Mucosa of descending colon (tissue), 3 donors: ENCODE measurements around the gene ERO1A. TPM values are rescaled to one million over a fixed set of nuclear protein-coding genes. Genes with fewer than 3 reads are reported as not detected.

Experiments used
- ATAC-seq: fragments of 200-7000 bp; cut with Tn5 transposase; one replicate; pipeline ENCODE4 v1.9.1; 2020; ENCODE audit warnings: mild to moderate bottlenecking, moderate library complexity
- DNase-seq, 3 donors: peaks; one replicate each; pipeline ENCODE4 v3.0.0-alpha.2; 2020
- H3K36me3 ChIP-seq: fragments of 200-600 bp; one replicate; pipeline ENCODE4 v1.8.0; 2021; ENCODE audit warnings: low read depth, mild to moderate bottlenecking
- H3K4me1 ChIP-seq: fragments of 200-600 bp; one replicate; pipeline ENCODE4 v1.8.0; 2021; ENCODE audit warnings: low read depth, mild to moderate bottlenecking
- H3K4me3 ChIP-seq: fragments of 200-600 bp; one replicate; pipeline ENCODE4 v1.8.0; 2021; ENCODE audit warnings: mild to moderate bottlenecking
- H3K9me3 ChIP-seq: fragments of 200-600 bp; one replicate; pipeline ENCODE4 v1.8.0; 2021; ENCODE audit warnings: mild to moderate bottlenecking
- intact Hi-C, 2 donors: fragments of 100-400 bp; cut with DNase I in 1 of 2; cut with micrococcal nuclease in 1 of 2; formaldehyde crosslinking; loops; one replicate each; pipeline versions ENCODE4 v1.11.0 to v1.11.1; 2022; cut with DNase I, micrococcal nuclease
- total RNA-seq, 3 donors: library from RNA; stranded (reverse); fragmentation: NEBNext Ultra II Directional in 2 of 3; extraction: Animal tissue kit (Norgen Biotek cat#: 25700) in 2 of 3; gene quantifications; one replicate each; pipeline versions ENCODE4 v1.2.1 to v1.2.4, GENCODE V29; 2021 to 2023
- TF ChIP-seq, protein P1 (sequence below): fragments of 200-600 bp; IDR thresholded peaks from one replicate; pipeline ENCODE4 v1.8.0; 2022; ENCODE audit warnings: antibody characterized with exemption, mild to moderate bottlenecking
- donor health status: DM: no; HTN: no; CAD: no; lungs with moderate emphysema.
- donor health status: DM: no; HTN: no; CAD: no.
- donor health status: DM: no; HTN: yes; CAD: no.

ERO1A gene
- total RNA-seq, 3 donors from 2014 or later = 45.1 to 67.5 (median 55.4) TPM

DNA sequence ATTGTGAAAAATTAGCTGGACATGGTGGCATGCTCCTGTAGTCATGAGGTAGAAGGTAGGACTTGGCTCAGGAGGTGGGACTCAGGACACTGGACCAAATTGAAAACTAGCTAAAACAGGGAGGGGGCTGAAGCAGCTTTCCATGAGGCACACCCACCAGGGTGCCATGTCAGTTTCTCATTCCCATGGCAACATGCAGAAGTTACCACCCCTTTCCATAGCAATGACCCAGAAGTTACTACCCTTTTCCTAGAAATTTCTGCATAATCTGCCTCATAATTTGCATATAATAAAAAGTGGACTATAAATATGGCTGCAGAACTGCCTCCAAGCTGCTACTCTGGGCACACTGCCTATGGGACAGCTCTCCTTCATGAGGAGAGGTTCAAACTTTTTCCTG, 38.5 kb downstream of the ERO1A start:
- TF ChIP-seq, protein P1, sequence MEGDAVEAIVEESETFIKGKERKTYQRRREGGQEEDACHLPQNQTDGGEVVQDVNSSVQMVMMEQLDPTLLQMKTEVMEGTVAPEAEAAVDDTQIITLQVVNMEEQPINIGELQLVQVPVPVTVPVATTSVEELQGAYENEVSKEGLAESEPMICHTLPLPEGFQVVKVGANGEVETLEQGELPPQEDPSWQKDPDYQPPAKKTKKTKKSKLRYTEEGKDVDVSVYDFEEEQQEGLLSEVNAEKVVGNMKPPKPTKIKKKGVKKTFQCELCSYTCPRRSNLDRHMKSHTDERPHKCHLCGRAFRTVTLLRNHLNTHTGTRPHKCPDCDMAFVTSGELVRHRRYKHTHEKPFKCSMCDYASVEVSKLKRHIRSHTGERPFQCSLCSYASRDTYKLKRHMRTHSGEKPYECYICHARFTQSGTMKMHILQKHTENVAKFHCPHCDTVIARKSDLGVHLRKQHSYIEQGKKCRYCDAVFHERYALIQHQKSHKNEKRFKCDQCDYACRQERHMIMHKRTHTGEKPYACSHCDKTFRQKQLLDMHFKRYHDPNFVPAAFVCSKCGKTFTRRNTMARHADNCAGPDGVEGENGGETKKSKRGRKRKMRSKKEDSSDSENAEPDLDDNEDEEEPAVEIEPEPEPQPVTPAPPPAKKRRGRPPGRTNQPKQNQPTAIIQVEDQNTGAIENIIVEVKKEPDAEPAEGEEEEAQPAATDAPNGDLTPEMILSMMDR = no peak
- H3K9me3 ChIP-seq = no peaks in the 10 kb centered on the region
- H3K4me1 ChIP-seq = no peaks in the 10 kb centered on the region
- DNase-seq = no peak
- H3K36me3 ChIP-seq = no peaks in the 10 kb centered on the region
- intact Hi-C loops = no loop called here
- no peak for ATAC-seq
- H3K4me3 ChIP-seq = no peak overlapping the region

DNA sequence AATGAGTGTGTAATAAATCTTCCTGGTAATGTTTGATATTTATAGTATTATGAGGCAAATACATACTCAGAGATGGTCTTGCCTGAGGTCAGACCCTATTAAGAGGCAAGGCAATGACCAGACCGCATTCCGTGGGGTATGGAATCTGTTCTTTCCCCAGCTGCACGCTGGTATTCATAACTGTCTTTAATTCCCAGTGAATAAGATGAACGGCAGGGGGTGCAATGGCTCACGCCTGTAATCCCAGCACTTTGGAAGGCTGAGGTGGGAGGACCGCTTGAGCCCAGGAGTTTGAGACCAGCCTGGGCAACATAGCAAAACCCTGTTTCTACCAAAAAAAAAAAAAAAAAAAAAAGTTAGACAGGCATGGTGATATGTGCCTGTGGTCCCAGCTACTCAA, 44.6 kb downstream of the ERO1A start:
- peak in 1 of 3 donors; percentile 27 for DNase-seq
- no peaks in the 10 kb centered on the region for H3K9me3 ChIP-seq
- no peaks in the 10 kb centered on the region for H3K36me3 ChIP-seq
- ATAC-seq = no peak
- H3K4me3 ChIP-seq = no peak overlapping the region
- TF ChIP-seq, protein P1 = no peak
- intact Hi-C loops = no loop called here
- H3K4me1 ChIP-seq = no peaks in the 10 kb centered on the region

DNA sequence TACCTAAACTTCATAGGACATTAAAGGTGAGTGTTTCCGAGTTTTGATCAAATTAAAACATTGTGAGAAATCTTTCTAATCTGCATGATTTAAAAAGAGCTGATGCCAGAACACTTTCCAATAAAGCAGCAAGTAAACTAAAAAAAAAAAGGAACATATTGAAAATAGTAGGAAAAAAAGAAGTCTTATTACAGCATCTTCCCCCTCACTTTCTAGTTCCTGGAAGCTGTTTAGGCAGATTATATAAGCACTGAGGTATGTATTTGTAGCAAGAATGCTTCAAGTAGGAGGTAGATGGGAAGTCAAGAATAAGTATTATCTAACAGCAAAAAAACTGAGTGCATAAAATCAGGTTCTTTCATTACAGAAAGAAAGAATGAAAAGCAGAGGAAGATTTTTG, 45.8 kb downstream of the ERO1A start:
- DNase-seq = no peak

DNA sequence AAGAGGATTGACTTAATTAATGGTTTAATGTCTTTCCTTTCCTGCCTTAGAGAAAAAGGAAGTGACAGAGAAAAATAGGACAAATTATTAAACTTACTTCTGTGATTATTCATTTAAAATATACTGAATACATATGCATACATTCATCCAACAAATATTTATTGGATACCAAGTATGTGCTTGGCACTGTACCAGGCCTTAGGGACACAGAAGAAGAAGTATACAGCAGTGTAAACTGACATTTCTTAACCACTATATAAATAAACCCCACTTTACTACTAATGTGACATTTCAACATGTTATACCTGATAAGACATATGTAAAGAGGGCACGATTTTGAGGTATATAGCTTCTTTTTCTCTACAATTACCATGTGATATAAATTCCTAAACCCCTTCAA, 53.6 kb downstream of the ERO1A start:
- H3K36me3 ChIP-seq = no peaks in the 10 kb centered on the region
- ATAC-seq (no peak), DNase-seq (no peak)
- H3K4me1 ChIP-seq = no peaks in the 10 kb centered on the region
- TF ChIP-seq, protein P1 = no peak
- H3K9me3 ChIP-seq = no peaks in the 10 kb centered on the region
- no peak overlapping the region for H3K4me3 ChIP-seq
- intact Hi-C loops = no loop called here

More for the DNA sequence above, 45.8 kb downstream of the ERO1A start:
- no peaks in the 10 kb centered on the region for H3K4me1 ChIP-seq
- no peak overlapping the region for H3K4me3 ChIP-seq
- intact Hi-C loops = no loop called here
- TF ChIP-seq, protein P1 = no peak
- no peaks in the 10 kb centered on the region for H3K9me3 ChIP-seq
- H3K36me3 ChIP-seq = no peaks in the 10 kb centered on the region
- no peak for ATAC-seq

DNA sequence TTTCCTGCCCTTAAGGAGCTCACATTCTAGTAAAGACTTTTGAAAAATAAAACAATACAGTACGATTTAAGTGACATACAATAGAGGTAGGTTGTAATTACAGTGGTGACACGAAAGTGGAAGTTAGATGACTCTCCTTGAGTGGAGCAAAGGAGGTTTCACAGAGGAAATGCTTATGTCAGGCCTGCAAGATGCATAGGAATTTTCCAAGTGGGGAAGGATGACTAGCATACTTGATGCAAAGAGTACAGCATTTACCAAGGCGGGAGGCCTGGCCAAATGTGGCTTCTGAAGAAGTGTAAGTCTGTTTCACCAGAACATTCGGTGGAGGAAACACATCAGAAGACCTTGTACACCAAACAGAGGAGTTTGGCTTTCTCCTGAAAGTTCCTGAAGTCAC, 55.2 kb downstream of the ERO1A start:
- Histone ChIP-seq H3K4me1 (no peaks in the 10 kb centered on the region), H3K4me3 (no peak overlapping the region), H3K36me3 (no peaks in the 10 kb centered on the region), H3K9me3 (no peaks in the 10 kb centered on the region)
- intact Hi-C loops = no loop called here
- ATAC-seq (no peak), DNase-seq (no peak)
- TF ChIP-seq, protein P1 = no peak

DNA sequence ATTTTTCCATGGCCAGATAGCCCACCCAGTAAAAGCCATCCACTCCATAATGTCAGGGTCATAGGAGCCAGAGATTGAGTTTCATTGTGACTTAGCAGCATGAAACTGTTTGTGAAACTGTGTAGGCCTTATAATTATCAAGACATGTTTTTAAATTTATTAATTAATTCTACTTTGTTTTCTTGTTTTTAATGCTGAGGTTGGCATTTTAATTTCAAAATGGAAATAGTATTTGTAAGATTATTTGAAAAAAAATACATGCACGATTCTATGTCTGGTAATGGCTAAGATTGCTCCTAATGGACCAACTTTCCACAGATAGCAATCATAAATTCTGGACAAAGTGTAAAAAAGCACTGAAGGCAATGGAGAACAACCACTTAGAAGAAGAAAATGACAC, 75.7 kb downstream of the ERO1A start:
- Histone ChIP-seq H3K4me3 (no peak overlapping the region), H3K9me3 (no peaks in the 10 kb centered on the region), H3K4me1 (no peaks in the 10 kb centered on the region), H3K36me3 (no peaks in the 10 kb centered on the region)
- TF ChIP-seq, protein P1 = no peak
- ATAC-seq (no peak), DNase-seq (no peak)
- intact Hi-C loops = no loop called here
